Endodermal cell (in vitro differentiated cells): ENCODE measurements around the gene LRRN4CL. TPM values are rescaled to one million over a fixed set of nuclear protein-coding genes. Genes with fewer than 3 reads are reported as not detected.

ENCODE experiments used
- DNase-seq: peaks from one replicate; pipeline ENCODE4 v3.0.0-alpha.2; 2017
- H3K27ac ChIP-seq: 2 replicates; pipeline ENCODE4 v1.5.1; 2013; ENCODE audit warnings: mild to moderate bottlenecking, low read depth, low read length, moderate library complexity
- H3K27me3 ChIP-seq: 2 replicates; pipeline ENCODE4 v1.6.1; 2013; ENCODE audit warnings: mild to moderate bottlenecking, low read length, moderate library complexity; ENCODE audit not compliant: insufficient read depth, control insufficient read depth, poor library complexity, severe bottlenecking
- H3K36me3 ChIP-seq: 2 replicates; pipeline ENCODE4 v1.7.0; 2013; ENCODE audit warnings: mild to moderate bottlenecking, low read length, moderate library complexity; ENCODE audit not compliant: control insufficient read depth, insufficient read depth
- H3K4me1 ChIP-seq: one replicate; pipeline ENCODE4 v1.7.0; 2013; ENCODE audit warnings: low read length; ENCODE audit not compliant: control insufficient read depth, insufficient read depth
- H3K4me3 ChIP-seq: 2 replicates; pipeline ENCODE4 v1.5.1; 2013; ENCODE audit warnings: mild to moderate bottlenecking, low read length, moderate library complexity
- H3K9ac ChIP-seq: 2 replicates; pipeline ENCODE4 v1.6.1; 2013; ENCODE audit warnings: mild to moderate bottlenecking, low read length, moderate library complexity; ENCODE audit not compliant: poor library complexity, severe bottlenecking; ENCODE audit errors: extremely low read depth
- H3K9me3 ChIP-seq: 2 replicates; pipeline ENCODE4 v1.6.1; 2013; ENCODE audit warnings: mild to moderate bottlenecking, low read length, moderate library complexity; ENCODE audit not compliant: control insufficient read depth
- H3K27ac Mint-ChIP-seq: 2 replicates; pipeline ENCODE4 v1.8.0; 2020; ENCODE audit warnings: mixed read lengths
- H3K27me3 Mint-ChIP-seq: 2 replicates; pipeline ENCODE4 v1.8.0; 2021; ENCODE audit warnings: mild to moderate bottlenecking, mixed read lengths; ENCODE audit not compliant: insufficient read depth
- H3K36me3 Mint-ChIP-seq: 2 replicates; pipeline ENCODE4 v1.8.0; 2020; ENCODE audit warnings: low read depth, mixed read lengths
- H3K4me1 Mint-ChIP-seq: 2 replicates; pipeline ENCODE4 v1.8.0; 2020; ENCODE audit warnings: mixed read lengths
- H3K4me3 Mint-ChIP-seq: 2 replicates; pipeline ENCODE4 v1.8.0; 2020; ENCODE audit warnings: mild to moderate bottlenecking, moderate library complexity, mixed read lengths
- H3K9me3 Mint-ChIP-seq: 2 replicates; pipeline ENCODE4 v1.8.0; 2020; ENCODE audit warnings: mild to moderate bottlenecking, mixed read lengths
- WGBS, 2 experiments: methylation state at CpG; one replicate each; pipeline versions ENCODE4 v1.1.5 to v1.1.7; 2013; ENCODE audit warnings: missing lambda C conversion rate in 2 of 2, mixed read lengths in 1 of 2; ENCODE audit not compliant: insufficient coverage in 1 of 2, insufficient read length in 1 of 2; 5-methylcytosine and 5-hydroxymethylcytosine counted together
- total RNA-seq, 2 donors: library from RNA; stranded (reverse); fragmentation: NEBNext Ultra II Directional in 1 of 2; extraction: Animal tissue kit (Norgen Biotek cat#: 25700) in 1 of 2; gene quantifications; 2 replicates in 1 of 2; 3 replicates in 1 of 2; pipeline ENCODE4 v1.2.1, GENCODE V29; 2021
- TF ChIP-seq, protein P1 (sequence below): fragments of 200-600 bp; sonication (generic); conservative IDR thresholded peaks from 2 replicates; pipeline ENCODE4 v1.5.0; 2021; ENCODE audit warnings: antibody characterized with exemption, mild to moderate bottlenecking

The LRRN4CL gene
- total RNA-seq, 2 donors from 2014 or later, result 0.55 to 0.99 TPM

DNA sequence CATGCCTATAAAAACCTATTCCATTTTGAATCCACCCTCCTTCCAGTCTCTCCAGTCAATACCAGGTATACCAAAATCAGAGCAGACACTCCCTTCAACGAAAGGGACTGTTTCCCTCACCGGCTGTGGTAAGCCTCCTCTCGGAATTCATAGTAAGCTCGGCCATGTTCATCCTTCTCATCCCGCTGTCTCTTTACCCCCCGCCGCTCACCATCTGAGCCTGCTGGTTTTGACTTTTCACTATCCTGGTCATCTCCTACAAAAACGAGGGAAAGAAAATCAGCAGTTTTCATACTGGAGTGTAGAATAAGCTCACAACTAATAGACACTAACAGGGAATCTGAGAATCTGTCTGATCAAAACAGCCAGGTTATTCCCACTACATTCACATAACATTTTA is 34.8 kb upstream of the LRRN4CL start:
- H3K27me3 ChIP-seq, result no peaks in the 10 kb centered on the region
- DNase-seq, result no peak
- peak overlapping the region; percentile 35 for H3K27ac Mint-ChIP-seq
- peak overlapping the region; percentile 96 for H3K4me3 Mint-ChIP-seq
- no peaks in the 10 kb centered on the region for H3K9me3 ChIP-seq
- H3K4me1 ChIP-seq, result no peaks in the 10 kb centered on the region
- no peak overlapping the region for H3K9ac ChIP-seq
- no peaks in the 10 kb centered on the region for H3K27me3 Mint-ChIP-seq
- H3K4me1 Mint-ChIP-seq, result peaks cover 22% of the 10 kb centered on the region
- no peaks in the 10 kb centered on the region for H3K9me3 Mint-ChIP-seq
- 84 to 87% methylated on average over 6 to 8 of the region's 8 CpGs for WGBS, 2 experiments
- H3K36me3 Mint-ChIP-seq, result peaks cover 61% of the 10 kb centered on the region
- H3K36me3 ChIP-seq, result peaks cover 55% of the 10 kb centered on the region
- H3K4me3 ChIP-seq, result peak overlapping the region; percentile 97
- TF ChIP-seq, protein P1, sequence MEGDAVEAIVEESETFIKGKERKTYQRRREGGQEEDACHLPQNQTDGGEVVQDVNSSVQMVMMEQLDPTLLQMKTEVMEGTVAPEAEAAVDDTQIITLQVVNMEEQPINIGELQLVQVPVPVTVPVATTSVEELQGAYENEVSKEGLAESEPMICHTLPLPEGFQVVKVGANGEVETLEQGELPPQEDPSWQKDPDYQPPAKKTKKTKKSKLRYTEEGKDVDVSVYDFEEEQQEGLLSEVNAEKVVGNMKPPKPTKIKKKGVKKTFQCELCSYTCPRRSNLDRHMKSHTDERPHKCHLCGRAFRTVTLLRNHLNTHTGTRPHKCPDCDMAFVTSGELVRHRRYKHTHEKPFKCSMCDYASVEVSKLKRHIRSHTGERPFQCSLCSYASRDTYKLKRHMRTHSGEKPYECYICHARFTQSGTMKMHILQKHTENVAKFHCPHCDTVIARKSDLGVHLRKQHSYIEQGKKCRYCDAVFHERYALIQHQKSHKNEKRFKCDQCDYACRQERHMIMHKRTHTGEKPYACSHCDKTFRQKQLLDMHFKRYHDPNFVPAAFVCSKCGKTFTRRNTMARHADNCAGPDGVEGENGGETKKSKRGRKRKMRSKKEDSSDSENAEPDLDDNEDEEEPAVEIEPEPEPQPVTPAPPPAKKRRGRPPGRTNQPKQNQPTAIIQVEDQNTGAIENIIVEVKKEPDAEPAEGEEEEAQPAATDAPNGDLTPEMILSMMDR, result no peak
- H3K27ac ChIP-seq, result no peak overlapping the region

DNA sequence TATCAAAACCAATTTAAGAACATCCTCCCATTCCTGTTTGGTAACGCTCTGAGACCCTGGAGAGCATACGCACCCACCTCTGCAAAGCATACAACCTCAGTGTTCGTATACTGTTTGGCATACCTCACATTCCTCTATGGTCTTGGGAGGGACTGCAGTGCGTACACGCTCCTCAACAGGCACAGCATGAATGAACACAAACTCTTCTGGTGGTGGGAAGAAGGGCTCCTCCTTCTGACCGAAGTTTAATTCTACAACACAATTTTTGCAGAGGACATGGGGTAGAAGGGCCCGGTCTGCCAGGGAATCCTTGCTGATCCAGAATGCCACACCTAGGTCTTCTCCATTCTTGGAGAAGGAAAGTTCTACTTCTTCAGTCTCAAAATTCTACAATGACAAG is 32.7 kb upstream of the LRRN4CL start:
- Histone ChIP-seq H3K36me3 (peaks cover 77% of the 10 kb centered on the region), H3K4me1 (no peaks in the 10 kb centered on the region), H3K9me3 (no peaks in the 10 kb centered on the region), H3K9ac (no peak overlapping the region), H3K4me3 (no peak overlapping the region), H3K27me3 (no peaks in the 10 kb centered on the region), H3K27ac (no peak overlapping the region)
- 78 to 89% methylated on average over 3 to 7 of the region's 7 CpGs for WGBS, 2 experiments
- Mint-ChIP-seq H3K36me3 (peaks cover 82% of the 10 kb centered on the region), H3K27ac (peak overlapping the region; percentile 94), H3K9me3 (no peaks in the 10 kb centered on the region), H3K4me1 (peaks cover 23% of the 10 kb centered on the region), H3K4me3 (no peak overlapping the region), H3K27me3 (no peaks in the 10 kb centered on the region)
- TF ChIP-seq, protein P1, result peak; percentile 55
- DNase-seq, result no peak

DNA sequence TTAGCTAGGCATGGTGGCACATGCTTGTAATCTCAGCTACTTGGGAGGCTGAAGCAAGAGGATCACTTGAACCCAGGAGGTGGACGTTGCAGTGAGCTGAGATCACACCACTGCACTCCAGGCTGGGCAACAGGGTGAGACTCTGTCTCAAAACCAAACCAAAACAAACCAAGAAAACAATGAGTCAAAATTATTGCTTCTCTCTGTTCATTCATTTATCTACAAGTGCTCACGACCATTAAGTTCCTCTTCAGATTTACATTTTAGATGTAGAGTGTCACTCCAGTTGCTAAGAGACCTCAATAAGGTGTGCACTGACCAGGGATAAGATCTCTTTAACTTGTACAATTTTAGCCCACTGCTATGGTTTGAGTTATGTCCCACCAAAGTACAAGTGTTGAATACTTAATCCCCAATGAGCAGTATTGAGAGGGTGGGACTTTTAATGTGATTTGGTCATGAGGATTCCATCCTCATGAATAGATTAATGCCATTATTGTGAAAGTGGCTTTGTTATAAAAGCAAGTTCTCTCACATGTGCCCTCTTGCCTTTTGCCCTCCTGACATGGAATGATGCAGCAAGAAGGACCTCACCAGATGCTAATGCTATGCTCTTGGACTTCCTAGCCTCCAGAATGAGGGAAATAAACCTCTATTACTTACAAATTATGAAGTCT is 30.1 kb upstream of the LRRN4CL start:
- 98 to 100% methylated on average over 2 of the region's 2 CpGs for WGBS, 2 experiments
- Mint-ChIP-seq H3K4me3 (no peak overlapping the region), H3K9me3 (no peaks in the 10 kb centered on the region), H3K27me3 (no peaks in the 10 kb centered on the region), H3K27ac (no peak overlapping the region), H3K36me3 (peaks cover 94% of the 10 kb centered on the region), H3K4me1 (peaks cover 26% of the 10 kb centered on the region)
- Histone ChIP-seq H3K27ac (no peak overlapping the region), H3K27me3 (no peaks in the 10 kb centered on the region), H3K9ac (no peak overlapping the region), H3K36me3 (peaks cover 96% of the 10 kb centered on the region), H3K4me3 (no peak overlapping the region), H3K9me3 (no peaks in the 10 kb centered on the region), H3K4me1 (no peaks in the 10 kb centered on the region)
- DNase-seq, result no peak
- TF ChIP-seq, protein P1, result no peak
